ENCODE results near the gene PPP2R5C. TPM values are rescaled to one million over a fixed set of nuclear protein-coding genes. Genes with fewer than 3 reads are reported as not detected.

Gene PPP2R5C
- total and polyA plus RNA-seq, 2 donors (not counting 3 experiments of a cell fraction or from before 2014, with no cell fraction given), result 42.6 to 83.6 TPM

GRCh38 chr14:101854366-101854765 lies 92.9 kb downstream of the PPP2R5C start:
- intact Hi-C loops (cut with micrococcal nuclease), result no loop called here
- CTCF ChIA-PET, result interaction anchor here (1.3 to 1.5 kb wide), 2 partner anchors 10 to 83 kb away, joined by 5 to 6 read pairs; no protein-coding TSS in a partner anchor

More at GRCh38 chr14:101854366-101854765, 92.9 kb downstream of the PPP2R5C start:
- FAIRE-seq, result no peak
- Histone ChIP-seq H3K9ac (replicated peaks; ENCODE audit: extremely low read depth, insufficient read depth, low read length) (no peak overlapping the region), H4K20me1 (replicated peaks; ENCODE audit: control insufficient read depth, extremely low read depth, insufficient read depth, low read length) (no peaks in the 10 kb centered on the region), H3K4me1 (ENCODE audit: control insufficient read depth, extremely low read depth, insufficient read depth, low read length) (peaks cover 5% of the 10 kb centered on the region), H3K9me1 (replicated peaks; ENCODE audit: control insufficient read depth, extremely low read depth, insufficient read depth, low read length) (no peaks in the 10 kb centered on the region), H3K36me3 (ENCODE audit: control insufficient read depth in 2 of 2, extremely low read depth in 1 of 2, insufficient read depth in 2 of 2, low read length in 2 of 2) (peaks cover 3% of the 10 kb centered on the region in 2 experiments), H3K27me3 (ENCODE audit: control insufficient read depth in 2 of 2, insufficient read depth in 2 of 2, low read length in 2 of 2) (no peaks in the 10 kb centered on the region), H3K4me2 (ENCODE audit: insufficient read depth, low read length) (no peak overlapping the region), H3K4me3 (replicated peaks in 1 of 3; ENCODE audit: insufficient read depth in 1 of 3, low read depth in 1 of 3, low read length in 3 of 3) (no peak overlapping the region), H3K27ac (ENCODE audit: insufficient read depth, low read depth, low read length) (no peak overlapping the region), H3K79me2 (ENCODE audit: control insufficient read depth, insufficient read depth, low read length) (peaks cover 48% of the 10 kb centered on the region), H3K9me3 (replicated peaks; ENCODE audit: control insufficient read depth, insufficient read depth, low read length) (no peaks in the 10 kb centered on the region), H2AFZ (ENCODE audit: low read depth, low read length) (no peak overlapping the region)
- TF ChIP-seq FOS (IDR thresholded peaks at IDR 0.05; ENCODE audit: borderline replicate concordance, insufficient read depth, low read length) (no peak), MYC (IDR thresholded peaks at IDR 0.05; ENCODE audit: low read depth, low read length) (no peak), POLR2A (IDR thresholded peaks at IDR 0.05; ENCODE audit: low read depth, low read length) (no peak), POLR2AphosphoS5 (IDR thresholded peaks at IDR 0.05; ENCODE audit: insufficient read depth, low read depth, low read length) (no peak), MAX (IDR thresholded peaks at IDR 0.05; ENCODE audit: insufficient read depth, insufficient read length) (no peak), JUN (IDR thresholded peaks at IDR 0.05; ENCODE audit: borderline replicate concordance, insufficient read depth, insufficient read length, low read depth) (no peak), EZH2 (IDR thresholded peaks at IDR 0.05; ENCODE audit: borderline replicate concordance, low read depth, low read length, severe bottlenecking) (no peak), CTCF (IDR thresholded peaks at IDR 0.05; ENCODE audit: extremely low read depth in 1 of 2, insufficient read depth in 1 of 2, low read depth in 1 of 2, low read length in 2 of 2) (no peak), GATA2 (IDR thresholded peaks at IDR 0.05; ENCODE audit: insufficient read depth, insufficient read length, low read depth, low read length) (no peak)
- DNase-seq (ENCODE audit: low read depth, low spot score), result no peak
- no TSS peak for BruUV-seq (replicated peaks)
- dilution Hi-C loops (cut with MboI; ENCODE audit: extremely low pct_ligation_motif_present, low sequenced_read_pairs), result no loop called here
- POLR2A ChIA-PET, result no interaction called here
